ENCODE data around the gene ATIC.

DNA sequence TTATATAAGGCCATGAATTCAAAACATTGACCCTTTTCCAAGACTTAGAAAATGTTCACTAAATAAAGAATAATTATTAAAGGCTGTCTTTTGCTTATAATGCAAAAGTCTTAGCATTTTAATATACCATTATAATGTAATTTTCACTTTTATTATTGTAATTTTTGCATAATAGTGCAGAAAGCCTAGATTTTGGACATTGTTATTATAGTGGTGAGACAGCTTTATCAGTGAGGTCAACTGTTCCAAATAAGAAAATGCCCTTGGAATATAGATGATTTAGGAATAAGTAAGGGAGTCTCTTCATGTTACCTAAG lies 56.6 kb downstream of the ATIC start:
- TF ChIP-seq, protein P1, sequence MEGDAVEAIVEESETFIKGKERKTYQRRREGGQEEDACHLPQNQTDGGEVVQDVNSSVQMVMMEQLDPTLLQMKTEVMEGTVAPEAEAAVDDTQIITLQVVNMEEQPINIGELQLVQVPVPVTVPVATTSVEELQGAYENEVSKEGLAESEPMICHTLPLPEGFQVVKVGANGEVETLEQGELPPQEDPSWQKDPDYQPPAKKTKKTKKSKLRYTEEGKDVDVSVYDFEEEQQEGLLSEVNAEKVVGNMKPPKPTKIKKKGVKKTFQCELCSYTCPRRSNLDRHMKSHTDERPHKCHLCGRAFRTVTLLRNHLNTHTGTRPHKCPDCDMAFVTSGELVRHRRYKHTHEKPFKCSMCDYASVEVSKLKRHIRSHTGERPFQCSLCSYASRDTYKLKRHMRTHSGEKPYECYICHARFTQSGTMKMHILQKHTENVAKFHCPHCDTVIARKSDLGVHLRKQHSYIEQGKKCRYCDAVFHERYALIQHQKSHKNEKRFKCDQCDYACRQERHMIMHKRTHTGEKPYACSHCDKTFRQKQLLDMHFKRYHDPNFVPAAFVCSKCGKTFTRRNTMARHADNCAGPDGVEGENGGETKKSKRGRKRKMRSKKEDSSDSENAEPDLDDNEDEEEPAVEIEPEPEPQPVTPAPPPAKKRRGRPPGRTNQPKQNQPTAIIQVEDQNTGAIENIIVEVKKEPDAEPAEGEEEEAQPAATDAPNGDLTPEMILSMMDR (IDR thresholded peaks at IDR 0.05), result no peak
- no peak for TF ChIP-seq POLR2A (IDR thresholded peaks at IDR 0.05)
